Measurements from ENCODE around the gene CRELD2.

CRELD2 gene

DNA sequence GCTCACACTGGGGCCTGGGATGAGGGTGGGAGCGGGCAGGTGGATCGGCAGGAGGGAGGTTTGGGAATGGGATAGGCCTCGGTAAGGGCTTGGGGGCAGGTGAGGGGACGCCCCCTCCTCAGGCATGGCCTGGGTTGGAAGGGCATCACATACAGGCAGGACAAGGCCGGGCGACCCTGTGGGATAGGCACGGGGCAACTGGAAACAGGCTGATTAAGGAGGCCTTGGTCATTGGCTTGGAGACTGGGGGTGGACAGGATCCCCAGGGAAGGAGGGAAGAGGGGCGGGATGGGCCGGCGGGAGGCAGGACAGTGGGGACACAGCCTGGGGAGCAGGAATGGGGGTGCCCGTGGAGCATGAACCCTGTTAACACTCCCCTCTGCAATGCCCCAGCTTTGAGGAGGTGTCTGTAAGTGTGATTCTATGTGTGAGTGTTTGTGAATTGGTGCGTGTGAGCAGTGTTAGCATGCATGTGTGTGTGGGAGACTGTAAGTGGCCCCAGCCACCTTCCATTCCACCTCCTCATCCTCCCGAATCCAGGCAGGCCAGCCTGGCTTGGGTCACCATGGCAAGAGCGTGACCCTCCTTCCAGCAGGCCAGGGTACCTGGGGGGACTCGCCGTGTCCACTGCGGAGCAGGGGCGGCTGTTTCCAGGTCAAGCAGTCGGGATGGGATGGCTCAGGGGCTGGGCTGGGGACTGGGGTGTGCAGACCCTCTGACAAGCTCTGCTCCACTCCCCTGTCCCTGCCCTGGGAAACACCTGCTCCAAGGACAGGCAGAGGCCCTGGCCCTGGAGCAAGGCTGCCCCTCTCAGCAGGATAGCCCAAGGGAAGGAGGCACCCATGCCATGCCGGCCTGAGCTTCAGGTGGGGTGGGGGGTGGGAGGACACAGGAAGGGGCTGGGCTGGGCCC, 38.7 kb downstream of the CRELD2 start:
- no peak for DNase-seq (ENCODE audit: low read depth in 2 of 2)

DNA sequence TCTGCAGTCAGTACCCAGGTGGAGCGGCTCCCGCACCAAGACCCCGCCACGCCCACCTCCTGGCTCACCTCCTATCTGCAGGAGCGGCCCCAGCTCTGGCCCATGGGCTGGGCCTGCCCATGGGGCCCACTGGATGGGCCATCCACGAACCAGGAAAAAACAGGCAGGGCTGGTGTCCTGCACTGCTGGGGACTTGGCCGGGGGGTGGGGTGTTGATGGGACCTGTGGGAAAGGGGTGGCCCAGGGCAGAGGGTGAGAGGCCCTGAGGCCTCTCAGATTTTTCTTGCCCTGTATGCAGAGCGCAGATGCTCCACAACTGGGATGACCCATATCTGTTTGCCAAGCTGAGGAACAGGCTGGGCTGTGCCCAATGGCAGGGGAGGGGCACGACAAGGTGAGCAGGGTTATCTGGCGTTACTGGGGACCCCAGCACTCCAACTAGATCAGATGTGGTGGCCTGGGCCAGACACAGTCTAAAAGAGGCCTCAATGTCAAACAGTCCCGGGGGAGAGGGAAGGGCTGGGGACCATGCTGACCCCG, 39.5 kb downstream of the CRELD2 start:
- DNase-seq (ENCODE audit: low read depth in 2 of 2), result no peak

GRCh38 chr22:49958366-49958921, 40.0 kb downstream of the CRELD2 start:
- no peak for DNase-seq (ENCODE audit: low read depth in 2 of 2)

DNA sequence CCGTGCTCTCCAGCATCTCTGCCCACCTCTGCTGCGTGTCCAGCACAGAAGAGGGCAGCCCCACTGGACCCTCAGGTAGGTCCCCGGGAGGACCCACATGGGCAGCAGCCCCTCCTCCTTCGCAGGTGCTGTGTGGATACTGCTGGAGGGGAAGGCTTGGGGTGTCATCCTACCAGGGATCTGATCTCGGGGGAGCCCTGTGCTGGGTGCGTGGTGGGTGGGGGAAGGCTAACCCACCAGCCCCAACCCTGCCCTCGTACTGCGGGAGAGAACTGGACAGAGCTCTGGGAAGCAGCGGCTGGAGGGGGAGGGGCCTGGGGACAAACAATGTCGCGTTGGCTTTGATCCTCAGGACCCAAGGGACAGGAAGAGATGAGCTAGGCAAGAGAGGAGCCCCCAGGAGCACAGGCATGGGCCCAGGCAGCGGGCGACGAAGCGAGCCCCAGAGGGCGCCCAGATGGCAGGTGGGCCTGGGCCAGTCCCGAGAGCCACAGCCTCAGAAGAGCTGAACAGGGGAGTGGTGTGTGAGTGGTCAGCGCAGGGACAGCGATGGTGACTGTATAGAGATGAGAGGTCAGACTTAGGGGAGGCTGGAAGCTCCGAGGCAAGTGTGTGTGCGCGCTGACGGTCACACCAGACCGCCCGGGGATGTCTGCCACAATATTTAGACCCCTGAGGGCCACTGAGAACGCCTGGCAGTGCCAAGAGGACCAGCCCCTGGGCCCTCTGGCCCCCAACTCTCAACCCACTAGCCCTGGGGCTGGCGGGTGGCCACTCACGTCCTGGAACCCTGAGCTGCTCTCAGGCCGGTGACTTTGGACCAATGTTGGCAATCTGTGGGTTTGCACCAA, 40.7 kb downstream of the CRELD2 start:
- DNase-seq (ENCODE audit: low read depth in 2 of 2), result no peak

- no peak for DNase-seq (ENCODE audit: low read depth in 2 of 2)
Measured at GRCh38 chr22:49959782-49960158, 41.3 kb downstream of the CRELD2 start.

- DNase-seq (ENCODE audit: low read depth in 2 of 2), result peak; percentile 92 to 95
Measured at GRCh38 chr22:49960159-49961004, 41.9 kb downstream of the CRELD2 start, which contains the start of gene PIM3. TSS of gene PIM3 (plus strand) at chr22:49960772. CDS start at chr22:49960948, 176 bp downstream.

DNA sequence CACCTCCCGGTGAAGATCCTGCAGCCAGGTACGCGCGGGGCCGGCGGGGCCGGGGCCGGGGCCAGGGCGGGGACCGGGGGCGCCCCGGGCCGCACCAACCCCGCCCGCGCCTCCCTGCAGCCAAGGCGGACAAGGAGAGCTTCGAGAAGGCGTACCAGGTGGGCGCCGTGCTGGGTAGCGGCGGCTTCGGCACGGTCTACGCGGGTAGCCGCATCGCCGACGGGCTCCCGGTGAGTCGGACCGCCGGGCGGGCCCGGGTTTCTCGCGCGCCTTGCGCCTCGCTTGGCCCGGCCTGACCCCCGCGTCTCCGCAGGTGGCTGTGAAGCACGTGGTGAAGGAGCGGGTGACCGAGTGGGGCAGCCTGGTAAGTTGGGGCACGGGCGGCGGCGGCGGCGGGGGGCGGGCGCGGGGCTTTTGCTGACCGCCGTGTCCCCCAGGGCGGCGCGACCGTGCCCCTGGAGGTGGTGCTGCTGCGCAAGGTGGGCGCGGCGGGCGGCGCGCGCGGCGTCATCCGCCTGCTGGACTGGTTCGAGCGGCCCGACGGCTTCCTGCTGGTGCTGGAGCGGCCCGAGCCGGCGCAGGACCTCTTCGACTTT, 42.7 kb downstream of the CRELD2 start:
- no peak for DNase-seq (ENCODE audit: low read depth in 2 of 2)

DNA sequence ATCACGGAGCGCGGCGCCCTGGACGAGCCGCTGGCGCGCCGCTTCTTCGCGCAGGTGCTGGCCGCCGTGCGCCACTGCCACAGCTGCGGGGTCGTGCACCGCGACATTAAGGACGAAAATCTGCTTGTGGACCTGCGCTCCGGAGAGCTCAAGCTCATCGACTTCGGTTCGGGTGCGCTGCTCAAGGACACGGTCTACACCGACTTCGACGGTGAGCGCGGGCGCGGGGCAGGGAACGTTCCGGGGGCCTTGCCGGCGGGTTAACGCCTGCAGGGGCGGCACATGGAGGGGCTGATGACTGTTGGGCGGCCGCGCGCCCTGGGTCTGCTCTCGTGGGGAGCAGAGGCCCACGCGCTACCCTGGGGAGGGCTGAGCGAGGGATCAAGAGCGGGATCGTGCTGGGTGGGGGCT, 43.2 kb downstream of the CRELD2 start:
- no peak for DNase-seq (ENCODE audit: low read depth in 2 of 2)

DNA sequence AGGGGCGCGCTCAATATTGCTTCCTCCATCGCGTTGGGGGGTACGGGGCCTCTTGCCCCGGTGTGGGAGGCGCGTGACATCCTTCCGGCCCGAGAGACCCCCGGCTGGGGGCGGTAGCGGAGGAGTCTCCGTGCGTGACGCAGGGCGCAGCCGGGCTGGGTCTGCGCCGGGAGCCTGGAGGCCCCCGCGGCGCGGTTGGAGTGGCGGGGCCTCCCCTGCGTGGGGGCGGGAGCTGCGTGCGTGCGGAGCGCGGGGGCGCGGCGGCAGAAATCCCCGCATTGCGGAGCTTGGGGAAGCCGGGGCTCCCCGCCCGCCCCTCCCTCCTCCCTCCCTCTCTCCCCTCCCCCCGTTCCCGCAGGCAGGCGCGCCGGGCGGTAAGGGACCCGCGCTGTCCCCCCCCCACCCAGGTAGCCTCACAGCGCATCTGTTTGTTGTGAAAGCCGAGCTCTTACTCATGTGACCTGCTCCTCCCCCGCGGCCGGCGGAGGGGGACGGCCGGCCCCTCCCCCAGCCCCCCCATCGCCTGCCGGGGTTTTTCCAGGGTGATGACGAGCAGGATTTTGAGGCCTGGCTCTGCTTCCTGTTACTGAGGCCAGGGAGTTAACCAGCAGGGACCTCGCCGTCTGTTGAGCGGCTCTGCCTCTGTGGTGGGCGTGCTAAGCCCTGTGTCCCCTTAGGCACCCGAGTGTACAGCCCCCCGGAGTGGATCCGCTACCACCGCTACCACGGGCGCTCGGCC, 43.7 kb downstream of the CRELD2 start:
- DNase-seq (ENCODE audit: low read depth in 2 of 2), result peak; percentile 86

GRCh38 chr22:49962751-49963646, 44.6 kb downstream of the CRELD2 start:
- DNase-seq (ENCODE audit: low read depth in 2 of 2), result no peak

DNA sequence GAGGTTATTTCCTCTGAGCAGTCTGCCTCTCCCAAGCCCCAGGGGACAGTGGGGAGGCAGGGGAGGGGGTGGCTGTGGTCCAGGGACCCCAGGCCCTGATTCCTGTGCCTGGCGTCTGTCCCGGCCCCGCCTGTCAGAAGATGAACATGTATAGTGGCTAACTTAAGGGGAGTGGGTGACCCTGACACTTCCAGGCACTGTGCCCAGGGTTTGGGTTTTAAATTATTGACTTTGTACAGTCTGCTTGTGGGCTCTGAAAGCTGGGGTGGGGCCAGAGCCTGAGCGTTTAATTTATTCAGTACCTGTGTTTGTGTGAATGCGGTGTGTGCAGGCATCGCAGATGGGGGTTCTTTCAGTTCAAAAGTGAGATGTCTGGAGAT, 45.2 kb downstream of the CRELD2 start:
- no peak for DNase-seq (ENCODE audit: low read depth in 2 of 2)

- no peak for DNase-seq (ENCODE audit: low read depth in 2 of 2)
Measured at GRCh38 chr22:49964136-49965090, 46.0 kb downstream of the CRELD2 start.

DNA sequence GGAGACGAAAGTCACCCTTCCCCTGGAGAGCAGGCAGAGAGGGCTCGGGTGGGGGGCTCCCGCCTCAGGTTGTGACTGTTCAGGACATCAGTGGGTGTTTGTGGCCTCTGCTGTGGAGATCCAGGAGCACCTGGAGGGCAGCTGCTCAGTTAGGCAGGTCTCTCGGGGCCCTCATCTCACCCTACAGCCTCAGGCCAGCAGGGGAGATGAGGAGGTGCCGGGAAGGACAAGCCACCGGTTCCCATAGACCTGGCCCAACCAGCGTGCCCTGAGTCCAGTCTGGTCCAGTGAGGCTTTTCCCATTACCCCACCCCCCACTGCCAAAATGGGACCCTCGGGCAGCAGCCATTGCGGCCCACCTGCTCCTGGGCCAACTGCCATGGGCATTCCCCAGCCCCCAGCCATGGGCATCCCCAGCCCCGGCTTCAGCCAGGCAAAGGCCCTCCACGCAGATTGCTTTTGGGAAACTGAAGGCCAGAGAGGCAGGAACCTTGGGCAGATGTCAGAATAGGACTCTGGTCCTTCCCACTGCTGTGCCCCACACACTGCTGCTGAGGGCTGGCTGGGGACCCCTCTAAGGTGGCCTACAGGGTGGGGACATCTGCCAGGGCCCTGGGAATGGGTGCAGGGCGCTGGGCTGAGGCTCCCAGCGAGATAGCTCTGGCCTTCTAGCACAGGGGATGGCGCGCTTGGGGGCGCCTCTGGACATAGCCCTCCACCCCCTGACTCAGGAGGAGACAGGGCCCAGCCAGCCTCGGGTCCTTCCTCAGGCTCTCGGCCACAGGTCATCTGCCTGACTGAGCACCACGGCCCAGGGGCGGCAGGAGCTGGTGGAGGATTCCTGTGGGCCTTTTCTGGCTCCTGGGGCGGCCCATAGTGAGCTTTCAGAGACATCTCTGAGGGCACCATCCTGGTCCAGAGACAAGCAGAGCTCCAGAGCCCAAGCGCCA, 46.9 kb downstream of the CRELD2 start:
- DNase-seq (ENCODE audit: low read depth in 2 of 2), result no peak

DNA sequence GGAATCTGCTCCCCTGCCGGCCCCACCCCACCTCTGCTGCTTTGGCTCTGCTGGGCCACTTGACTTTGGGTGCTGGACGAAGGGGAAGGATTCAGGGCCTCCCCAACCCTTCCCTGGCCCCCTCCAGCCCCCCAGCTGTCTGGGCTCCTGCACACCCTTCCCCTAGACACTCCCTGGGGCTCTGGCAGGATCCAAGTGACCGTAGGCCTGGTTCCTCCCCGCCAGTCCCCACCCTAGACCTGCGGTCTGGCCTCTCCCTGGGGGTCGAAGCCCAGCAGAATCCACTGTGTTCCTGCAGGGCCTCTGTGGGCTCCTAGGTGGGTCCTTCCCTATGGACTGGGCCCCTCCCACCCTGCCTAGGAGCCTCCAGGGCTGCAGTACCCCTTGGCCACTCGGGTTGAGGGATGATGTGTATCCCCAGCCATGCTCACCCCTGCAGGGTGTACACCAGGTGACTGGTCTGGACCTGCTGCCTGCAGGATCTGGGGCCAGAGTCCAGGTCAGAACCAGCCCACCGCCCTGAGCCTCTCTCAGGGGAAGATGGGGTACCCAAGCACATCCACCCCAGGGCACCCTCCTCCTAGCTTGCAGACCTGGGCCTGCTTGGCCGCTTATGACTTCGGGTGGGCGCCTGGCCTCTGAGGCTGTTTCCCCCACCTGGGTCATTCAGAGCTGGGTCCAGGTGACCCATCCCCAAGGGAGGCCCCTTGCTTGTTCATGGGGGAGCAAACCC, 47.8 kb downstream of the CRELD2 start:
- no peak for DNase-seq (ENCODE audit: low read depth in 2 of 2)

- DNase-seq (ENCODE audit: low read depth in 2 of 2), result no peak
Measured at GRCh38 chr22:49966774-49967705, 48.6 kb downstream of the CRELD2 start.

Data from stimulated activated CD8-positive, alpha-beta memory T cell treated with anti-CD3 and anti-CD28 coated beads, Interleukin-15, amount 100 ng/mL, for 48 hours (primary cell).